ENCODE data around the gene ADGRB3. TPM values are rescaled to one million over a fixed set of nuclear protein-coding genes. Genes with fewer than 3 reads are reported as not detected.

Gene ADGRB3
- total and polyA plus RNA-seq, 7 donors: 0.60 to 11.5 (median 9.7) TPM; not detected in 1

DNA sequence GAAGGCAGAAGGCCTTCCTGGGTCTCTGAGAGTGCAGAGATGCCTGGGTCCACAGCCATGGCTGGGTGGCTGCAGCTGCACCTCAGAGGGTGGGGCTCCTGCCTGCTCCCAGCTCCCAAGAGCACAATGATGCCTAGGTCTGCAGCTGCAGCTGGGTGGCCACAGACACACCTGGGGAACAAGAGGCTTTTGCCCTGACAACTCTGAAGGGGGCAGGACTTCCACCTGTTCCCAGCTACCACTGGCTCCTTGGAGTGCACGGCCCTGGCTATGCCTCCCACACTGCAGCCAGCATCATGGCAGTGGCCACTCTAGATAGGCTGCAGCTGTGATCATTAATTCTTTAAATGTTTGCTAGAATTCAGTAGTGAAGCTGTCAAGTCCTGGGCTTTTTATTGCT lies 511.3 kb downstream of the ADGRB3 start:
- no peaks in the 10 kb centered on the region for H3K4me1 ChIP-seq
- peaks cover 0 to 1% (median 0%) of the 10 kb centered on the region in 4 donors for H3K9me3 ChIP-seq
- H3K4me3 ChIP-seq: no peak overlapping the region
- no peaks in the 10 kb centered on the region for H3K36me3 ChIP-seq
- DNase-seq: no peak
- TF ChIP-seq CTCF (IDR thresholded peaks at IDR 0.05): no peak
- TF ChIP-seq POLR2AphosphoS5 (IDR thresholded peaks at IDR 0.05): no peak
- TF ChIP-seq POLR2A (IDR thresholded peaks at IDR 0.05): no peak
- no peak for TF ChIP-seq EP300 (IDR thresholded peaks at IDR 0.05)
- H3K27ac ChIP-seq: no peak overlapping the region
- intact Hi-C loops (cut with DNase I): no loop called here
- H3K27me3 ChIP-seq: no peaks in the 10 kb centered on the region
- WGBS, 2 donors: 68 to 79% methylated on average over 1 of the region's 1 CpG

DNA sequence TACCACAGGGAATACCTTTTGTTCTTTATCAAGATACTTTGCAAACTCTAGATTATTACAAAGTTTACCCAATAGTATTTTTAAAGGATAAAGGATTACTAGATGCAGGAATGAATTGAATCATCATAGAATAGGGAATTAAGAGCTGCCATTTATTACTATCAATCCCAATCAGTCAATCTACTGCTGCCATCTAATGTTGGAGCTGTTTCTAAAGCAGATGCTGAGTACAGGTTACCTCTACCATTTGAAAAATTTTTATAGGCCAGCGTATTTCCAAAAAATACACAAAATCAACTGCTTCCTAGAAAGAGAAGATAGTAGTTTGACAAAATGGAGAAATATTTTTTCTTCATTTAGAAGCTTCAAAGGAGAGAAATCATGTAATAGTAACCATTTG lies 520.4 kb downstream of the ADGRB3 start:
- TF ChIP-seq CTCF (IDR thresholded peaks at IDR 0.05) (no peak), POLR2A (IDR thresholded peaks at IDR 0.05) (no peak), POLR2AphosphoS5 (IDR thresholded peaks at IDR 0.05) (no peak), EP300 (IDR thresholded peaks at IDR 0.05) (no peak)

DNA sequence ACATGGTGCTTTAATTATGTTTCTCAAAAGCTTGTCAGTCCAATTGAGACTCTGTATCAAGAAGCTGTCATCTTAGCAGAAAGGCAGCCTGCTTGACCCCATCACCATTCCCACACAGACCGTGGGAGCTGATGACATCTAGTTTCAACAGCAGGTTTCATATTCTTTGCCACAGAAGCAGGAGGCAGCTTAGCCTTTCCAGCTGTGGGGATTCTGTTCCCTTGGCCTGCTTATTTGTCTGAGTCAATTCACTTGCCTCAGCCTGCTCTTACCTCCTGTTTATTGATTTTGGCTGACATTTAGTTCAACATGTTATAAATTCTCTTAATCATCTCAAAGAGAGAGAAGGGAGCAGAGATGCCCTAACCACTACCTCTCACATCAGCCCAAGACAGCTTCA lies 527.7 kb downstream of the ADGRB3 start:
- WGBS, 2 donors: 34 to 43% methylated on average over 1 of the region's 1 CpG
- TF ChIP-seq CTCF (IDR thresholded peaks at IDR 0.05): no peak
- Histone ChIP-seq H3K27me3 (no peaks in the 10 kb centered on the region), H3K4me3 (no peak overlapping the region), H3K4me1 (no peaks in the 10 kb centered on the region), H3K9me3 (no peaks in the 10 kb centered on the region), H3K36me3 (no peaks in the 10 kb centered on the region), H3K27ac (no peak overlapping the region)
- intact Hi-C loops (cut with DNase I): no loop called here
- no peak for DNase-seq

More for the DNA sequence above, 520.4 kb downstream of the ADGRB3 start:
- intact Hi-C loops (cut with DNase I): no loop called here
- H3K27me3 ChIP-seq: no peaks in the 10 kb centered on the region
- WGBS, 2 donors: 64 to 87% methylated on average over 1 of the region's 1 CpG
- no peak overlapping the region for H3K27ac ChIP-seq
- no peak overlapping the region for H3K4me3 ChIP-seq
- no peaks in the 10 kb centered on the region for H3K4me1 ChIP-seq
- no peak for DNase-seq
- H3K36me3 ChIP-seq: no peaks in the 10 kb centered on the region
- peaks cover 0 to 2% (median 0%) of the 10 kb centered on the region in 4 donors for H3K9me3 ChIP-seq

GRCh38 chr6:69164564-69165229 lies 529.6 kb downstream of the ADGRB3 start:
- no peak for DNase-seq
- WGBS, 2 donors: 62 to 74% methylated on average over 4 of the region's 4 CpGs
- Histone ChIP-seq H3K9me3 (no peaks in the 10 kb centered on the region), H3K4me1 (no peaks in the 10 kb centered on the region), H3K36me3 (no peaks in the 10 kb centered on the region), H3K4me3 (no peak overlapping the region), H3K27ac (no peak overlapping the region), H3K27me3 (no peaks in the 10 kb centered on the region)
- intact Hi-C loops (cut with DNase I): no loop called here
- TF ChIP-seq POLR2A (IDR thresholded peaks at IDR 0.05) (no peak), CTCF (IDR thresholded peaks at IDR 0.05) (no peak), POLR2AphosphoS5 (IDR thresholded peaks at IDR 0.05) (no peak), EP300 (IDR thresholded peaks at IDR 0.05) (no peak)

- no peaks in the 10 kb centered on the region for H3K9me3 ChIP-seq
- H3K4me3 ChIP-seq: no peak overlapping the region
- TF ChIP-seq POLR2AphosphoS5 (IDR thresholded peaks at IDR 0.05): no peak
- TF ChIP-seq CTCF (IDR thresholded peaks at IDR 0.05): no peak
- TF ChIP-seq POLR2A (IDR thresholded peaks at IDR 0.05): no peak
- no peak for TF ChIP-seq EP300 (IDR thresholded peaks at IDR 0.05)
- intact Hi-C loops (cut with DNase I): no loop called here
- no peaks in the 10 kb centered on the region for H3K27me3 ChIP-seq
- no peak overlapping the region for H3K27ac ChIP-seq
- DNase-seq: no peak
- no peaks in the 10 kb centered on the region for H3K36me3 ChIP-seq
- H3K4me1 ChIP-seq: no peaks in the 10 kb centered on the region
Measured at GRCh38 chr6:69179681-69180080, 544.6 kb downstream of the ADGRB3 start.

All from sigmoid colon (tissue), 7 donors.